Measurements from ENCODE around the gene BCAR1.

The BCAR1 gene

DNA sequence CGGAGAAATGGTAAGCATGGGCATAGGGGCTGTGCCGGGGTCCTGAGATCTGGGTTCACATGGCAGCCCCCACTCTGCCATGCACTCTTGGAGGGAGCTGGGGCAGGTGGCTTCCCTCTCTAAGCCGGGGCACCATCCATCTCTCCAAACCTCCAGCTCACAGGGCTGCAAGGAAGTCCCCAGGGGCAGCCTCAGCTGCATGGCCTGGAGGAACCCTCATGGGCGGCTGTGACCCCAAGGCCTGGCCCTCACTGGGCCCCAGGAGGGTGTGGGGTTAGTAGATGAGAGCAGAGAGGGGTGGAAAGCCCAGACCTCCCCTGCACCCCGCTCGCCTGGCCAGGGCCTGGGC is 47.0 kb downstream of the BCAR1 start:
- DNase-seq (ENCODE audit: low spot score) = no peak

DNA sequence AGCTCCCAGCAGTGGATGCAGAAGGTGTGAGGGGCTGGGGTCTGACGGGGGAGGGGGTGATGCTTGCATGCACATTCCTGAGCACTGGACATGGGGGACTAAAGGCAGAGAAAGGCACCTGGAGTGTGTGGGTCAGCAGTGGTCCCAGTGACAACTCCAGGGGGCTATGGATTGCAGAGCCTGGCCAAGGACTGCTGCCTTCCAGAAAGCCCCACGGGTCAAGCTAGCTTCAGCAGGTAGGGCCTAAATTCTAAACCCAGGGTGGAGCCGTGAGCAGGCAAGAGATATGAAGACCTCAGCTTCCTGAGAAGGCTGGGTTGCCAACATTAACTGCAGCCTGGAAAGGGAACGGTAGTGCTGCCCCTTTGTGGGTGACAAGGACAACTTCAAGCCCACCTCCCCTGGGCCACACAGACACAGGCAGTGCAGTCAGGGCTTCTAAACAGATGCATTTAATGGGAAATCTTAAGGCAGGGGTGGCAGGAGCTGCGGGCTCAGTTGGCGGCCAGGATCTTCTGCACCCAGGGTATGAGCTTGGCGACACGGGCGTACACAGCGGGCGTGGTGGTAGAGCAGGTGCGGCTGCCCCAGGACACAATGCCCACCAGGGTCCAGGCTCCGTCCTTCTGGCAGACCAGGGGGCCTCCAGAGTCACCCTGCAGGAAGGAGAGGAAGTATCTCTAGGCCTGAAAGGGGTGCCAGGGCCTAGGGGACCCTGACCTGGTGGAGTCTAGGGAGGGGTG is 47.6 kb downstream of the BCAR1 start:
- no peak for DNase-seq (ENCODE audit: low spot score)

DNA sequence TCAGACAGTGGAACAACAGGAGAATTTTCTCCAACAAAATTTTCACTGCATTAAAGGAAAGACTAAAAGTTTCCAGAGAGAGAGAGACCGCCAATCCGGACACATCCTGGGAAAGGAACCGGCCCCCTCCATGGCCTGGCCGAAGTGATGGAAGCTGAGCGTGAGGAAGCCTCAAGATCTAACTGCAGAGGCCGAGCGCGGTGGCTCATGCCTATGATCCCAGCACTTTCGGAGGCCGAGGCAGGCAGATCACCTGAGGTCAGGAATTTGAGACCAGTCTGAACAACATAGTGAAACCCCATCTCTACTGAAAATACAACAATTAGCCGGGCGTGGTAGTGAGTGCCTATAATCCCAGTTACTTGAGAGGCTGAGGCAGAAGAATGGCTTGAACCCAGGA is 48.3 kb downstream of the BCAR1 start:
- DNase-seq (ENCODE audit: low spot score) = no peak

DNA sequence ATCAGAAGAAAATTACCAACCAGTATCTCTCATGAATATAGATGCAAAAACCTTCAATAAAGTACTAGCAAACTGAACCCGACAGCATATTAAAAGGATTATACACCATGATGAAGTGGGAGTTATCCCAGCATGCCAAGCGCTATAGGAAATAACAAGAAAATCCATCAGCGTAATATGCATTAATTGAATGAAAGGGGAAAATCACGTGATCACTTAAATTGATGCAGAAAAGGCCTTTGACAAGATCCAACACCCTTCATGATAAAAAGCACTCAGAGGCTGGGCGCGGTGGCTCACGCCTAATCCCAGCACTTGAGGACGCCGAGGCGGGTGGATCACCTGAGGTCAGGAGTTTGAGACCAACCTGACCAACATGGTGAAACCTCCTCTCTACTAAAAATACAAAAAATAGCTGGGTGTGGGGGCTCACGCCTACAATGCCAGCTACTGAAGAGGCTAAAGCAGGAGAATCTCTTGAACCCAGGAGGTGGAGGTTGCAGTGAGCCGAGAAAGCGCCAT is 49.3 kb downstream of the BCAR1 start:
- no peak for DNase-seq (ENCODE audit: low spot score)

DNA sequence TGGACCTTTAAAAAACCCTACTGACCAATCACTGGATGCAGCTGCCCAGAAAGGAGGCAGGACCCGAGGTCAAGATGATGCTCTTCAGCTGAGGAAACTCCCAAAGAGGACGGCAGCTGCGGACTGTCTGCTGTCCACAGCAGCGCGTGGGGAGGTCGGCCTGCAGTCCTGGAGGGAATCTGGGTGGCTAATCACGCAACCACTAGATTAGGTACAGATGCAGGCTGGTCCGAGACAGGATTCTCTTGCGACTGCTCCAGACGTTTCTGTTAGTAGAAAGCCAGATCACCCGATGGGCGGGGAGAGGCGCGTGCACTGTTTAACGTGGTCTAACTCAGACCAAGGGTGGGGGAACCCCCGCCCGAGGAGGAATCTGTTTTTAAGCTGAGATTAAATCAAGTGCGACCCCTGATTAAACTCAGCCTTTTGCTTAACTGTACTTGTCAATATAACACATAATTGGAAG is 53.3 kb downstream of the BCAR1 start:
- DNase-seq (ENCODE audit: low spot score) = no peak

DNA sequence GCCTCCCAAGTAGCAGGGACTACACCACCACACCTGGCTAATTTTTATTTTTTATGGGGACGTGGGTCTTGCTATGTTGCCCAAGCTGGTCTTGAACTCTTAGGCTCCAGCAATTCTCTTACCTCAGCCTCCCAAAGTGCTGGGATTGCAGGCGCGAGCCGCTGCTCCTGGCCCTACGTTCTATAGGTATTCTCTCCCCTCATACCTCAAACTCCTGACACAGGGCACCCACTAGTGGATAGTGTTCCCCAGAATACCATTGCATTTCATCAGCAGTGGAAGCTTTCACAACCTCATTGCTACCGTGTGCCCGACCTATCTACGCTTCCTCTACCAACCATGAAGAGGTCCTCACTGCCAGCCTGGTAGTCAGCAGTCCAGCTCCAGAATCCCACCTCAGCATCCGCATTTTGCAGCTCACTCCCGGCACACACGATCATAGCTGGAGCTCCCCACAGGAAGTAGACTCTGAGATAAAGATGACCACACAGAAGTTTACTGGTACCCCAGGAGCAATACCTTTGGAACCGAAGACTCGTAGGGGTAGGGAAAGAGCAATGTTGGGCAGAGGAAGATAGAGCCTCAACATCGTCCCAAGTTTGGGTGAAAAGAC is 53.8 kb downstream of the BCAR1 start:
- no peak for DNase-seq (ENCODE audit: low spot score)

DNA sequence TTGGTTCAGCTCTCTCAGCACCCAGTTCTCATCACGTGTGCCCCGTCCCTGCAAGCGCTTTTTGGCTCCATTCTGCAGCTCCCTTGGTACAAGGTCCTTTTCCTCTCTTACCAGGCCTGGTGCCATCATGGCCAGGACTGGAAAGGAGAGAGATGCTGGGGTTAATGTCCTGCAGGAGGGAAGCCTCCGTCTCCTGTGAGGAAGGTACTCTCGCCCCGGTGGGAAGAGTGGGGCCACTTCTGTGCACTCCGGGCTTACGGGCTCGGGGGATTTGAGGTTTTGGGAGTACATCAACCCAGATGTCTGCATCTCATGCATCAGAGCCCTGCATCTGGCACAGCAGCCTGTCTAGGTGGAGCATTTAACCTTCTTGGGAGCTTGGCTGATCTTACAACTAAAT is 54.6 kb downstream of the BCAR1 start:
- DNase-seq (ENCODE audit: low spot score) = no peak

DNA sequence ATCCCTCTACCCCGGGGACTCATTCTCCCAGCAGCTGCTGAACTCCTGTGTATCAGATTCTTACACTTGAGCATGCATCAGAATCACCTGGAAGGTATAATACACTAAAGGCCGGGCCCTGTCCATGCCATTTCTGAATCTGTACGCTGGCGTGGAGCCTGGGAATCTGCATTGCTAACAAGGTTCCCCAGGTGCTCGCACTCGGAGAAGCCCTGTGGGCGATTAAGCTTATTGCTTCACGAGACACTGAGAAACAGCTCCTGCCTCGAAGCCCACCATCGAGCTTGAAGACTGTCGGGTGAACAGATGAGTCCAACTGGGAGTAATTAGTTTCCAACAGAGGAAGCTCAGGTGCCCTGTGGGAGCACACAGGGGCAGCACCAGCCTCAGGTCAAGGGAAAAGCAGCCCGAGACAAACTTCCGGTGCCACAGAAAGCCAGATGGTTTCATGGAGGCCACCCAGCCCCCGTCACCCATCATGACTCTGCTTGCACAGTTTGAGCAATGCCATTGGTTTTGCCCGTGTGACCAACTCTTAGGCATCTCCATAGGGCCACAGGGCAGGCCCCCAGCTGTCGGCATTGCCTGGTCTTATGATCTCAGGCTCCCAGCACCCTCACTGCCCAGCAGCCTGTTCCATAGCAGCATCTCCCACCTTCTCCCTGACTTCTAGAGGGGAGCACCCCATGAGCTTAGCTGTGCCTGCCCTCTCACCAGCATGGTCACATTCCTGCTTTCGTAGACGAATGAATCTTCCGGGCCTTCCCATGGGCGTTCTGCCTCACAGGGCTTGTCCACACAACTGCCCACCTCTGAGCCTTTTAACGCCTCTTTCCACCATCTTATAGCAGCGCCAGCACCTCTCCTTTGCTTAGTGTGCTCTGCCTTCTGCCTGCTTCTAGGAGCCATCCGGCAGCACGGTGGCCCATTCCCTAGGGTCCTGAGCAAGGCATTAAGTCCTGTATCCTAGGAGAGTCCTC is 55.3 kb downstream of the BCAR1 start:
- no peak for DNase-seq (ENCODE audit: low spot score)

DNA sequence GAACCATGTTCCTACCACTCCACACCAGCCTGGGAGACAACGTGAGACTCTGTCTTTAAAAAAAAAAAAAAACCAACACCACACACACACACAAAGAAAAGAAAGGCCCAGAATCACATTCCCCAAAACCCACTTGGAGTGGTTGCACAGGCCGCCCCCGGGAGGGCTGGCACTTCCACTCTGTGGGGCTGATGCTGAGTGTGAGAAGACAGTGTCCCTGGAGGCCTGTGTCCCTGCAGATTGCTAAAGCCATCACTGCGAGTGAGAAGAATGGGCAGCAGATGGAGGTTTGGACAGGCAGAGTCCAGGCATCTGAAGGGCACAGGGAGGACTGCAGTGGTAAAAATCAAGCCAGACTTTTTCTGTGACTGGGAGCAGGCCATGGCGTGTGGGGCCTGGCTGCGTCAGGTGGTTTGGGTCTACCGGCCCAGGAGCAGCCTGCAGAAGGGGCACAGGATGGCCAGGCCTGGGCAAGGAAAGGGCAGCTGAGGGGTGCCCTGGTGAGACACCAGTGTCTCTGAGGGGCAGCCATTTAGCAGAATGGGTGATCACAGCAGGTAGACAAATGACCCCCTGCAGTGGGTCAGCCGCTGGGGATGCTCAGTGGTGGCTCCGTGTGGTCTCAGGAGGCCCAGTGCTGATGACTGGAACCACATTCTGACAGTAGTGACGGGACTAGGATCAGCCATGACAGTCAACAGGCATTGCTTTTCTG is 57.5 kb downstream of the BCAR1 start:
- no peak for DNase-seq (ENCODE audit: low spot score)

DNA sequence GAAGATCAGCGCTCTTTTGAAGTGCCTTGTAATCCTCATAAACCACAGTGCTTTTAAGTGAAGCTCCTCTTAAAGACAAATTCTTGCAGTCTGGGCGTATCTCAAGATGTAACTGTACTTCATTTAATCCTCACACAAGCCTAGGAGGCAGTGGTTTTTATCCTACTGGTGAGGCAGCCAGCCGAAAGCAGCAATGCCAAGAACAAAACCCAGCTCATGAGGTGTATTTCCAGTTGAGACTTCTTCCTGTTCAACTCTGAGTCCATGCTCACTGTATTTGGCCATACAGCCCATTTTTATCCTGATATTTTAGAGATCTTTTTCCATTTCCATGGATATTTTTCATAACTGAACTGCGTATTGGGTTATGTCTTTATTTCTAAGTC is 58.2 kb downstream of the BCAR1 start:
- no peak for DNase-seq (ENCODE audit: low spot score)

DNA sequence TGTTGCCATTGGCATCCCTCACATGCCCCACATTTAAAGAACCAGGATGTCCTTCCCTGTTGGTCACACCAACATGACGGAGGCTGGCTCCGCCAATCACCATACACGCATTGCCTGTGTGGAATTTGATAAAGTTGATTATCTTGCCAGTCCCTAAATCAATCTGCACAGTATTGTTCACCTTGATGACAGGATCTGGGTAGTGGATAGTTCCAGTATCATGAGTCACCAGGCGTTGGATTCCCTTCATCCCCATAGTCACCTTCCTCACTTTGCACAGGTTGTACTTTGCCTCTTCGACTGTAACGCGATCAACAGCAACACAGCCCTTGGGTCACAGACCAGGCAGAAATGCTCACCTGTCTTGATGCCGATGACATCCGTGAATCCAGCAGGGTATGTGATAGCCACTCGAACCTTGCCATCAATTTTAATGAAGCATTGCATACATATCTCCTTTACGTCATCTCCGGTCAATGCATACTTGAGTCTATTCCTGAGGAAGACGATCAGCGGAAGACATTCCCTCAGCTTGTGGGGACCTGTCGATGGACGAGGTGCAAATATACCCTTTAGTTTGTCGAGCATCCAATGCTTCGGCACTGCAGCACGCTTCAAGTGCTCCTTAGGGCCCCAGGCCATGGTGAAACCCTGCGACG is 58.7 kb downstream of the BCAR1 start:
- no peak for DNase-seq (ENCODE audit: low spot score)

DNA sequence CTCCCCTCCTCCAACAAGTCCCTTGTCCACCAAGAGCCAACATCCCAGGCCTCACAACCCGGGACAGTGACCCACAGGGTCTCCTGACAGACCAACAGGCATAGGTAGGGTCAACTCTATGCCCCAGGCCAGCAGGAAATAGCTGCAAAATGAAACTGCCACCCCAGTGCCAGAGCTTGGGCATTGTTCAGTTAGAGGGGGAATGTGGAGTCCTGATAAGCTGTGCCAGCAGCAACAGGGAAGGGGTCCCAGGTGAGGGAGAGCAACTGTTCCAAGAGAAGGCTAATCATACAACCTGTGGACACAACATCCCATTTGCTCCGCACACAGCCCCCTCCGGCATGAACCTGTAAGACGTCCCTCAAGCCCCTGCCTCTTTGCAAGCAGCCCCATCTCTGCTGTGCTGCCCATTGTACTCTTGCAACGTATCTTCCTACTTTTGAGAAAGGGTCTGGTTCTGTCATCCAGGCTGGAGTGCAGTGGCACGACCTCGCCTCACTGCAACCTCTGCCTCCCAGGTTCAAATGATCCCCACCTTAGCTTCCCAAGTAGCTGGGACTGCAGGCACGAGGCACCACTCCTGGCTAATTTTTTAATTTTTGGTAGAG is 61.7 kb downstream of the BCAR1 start:
- no peak for DNase-seq (ENCODE audit: low spot score)

DNA sequence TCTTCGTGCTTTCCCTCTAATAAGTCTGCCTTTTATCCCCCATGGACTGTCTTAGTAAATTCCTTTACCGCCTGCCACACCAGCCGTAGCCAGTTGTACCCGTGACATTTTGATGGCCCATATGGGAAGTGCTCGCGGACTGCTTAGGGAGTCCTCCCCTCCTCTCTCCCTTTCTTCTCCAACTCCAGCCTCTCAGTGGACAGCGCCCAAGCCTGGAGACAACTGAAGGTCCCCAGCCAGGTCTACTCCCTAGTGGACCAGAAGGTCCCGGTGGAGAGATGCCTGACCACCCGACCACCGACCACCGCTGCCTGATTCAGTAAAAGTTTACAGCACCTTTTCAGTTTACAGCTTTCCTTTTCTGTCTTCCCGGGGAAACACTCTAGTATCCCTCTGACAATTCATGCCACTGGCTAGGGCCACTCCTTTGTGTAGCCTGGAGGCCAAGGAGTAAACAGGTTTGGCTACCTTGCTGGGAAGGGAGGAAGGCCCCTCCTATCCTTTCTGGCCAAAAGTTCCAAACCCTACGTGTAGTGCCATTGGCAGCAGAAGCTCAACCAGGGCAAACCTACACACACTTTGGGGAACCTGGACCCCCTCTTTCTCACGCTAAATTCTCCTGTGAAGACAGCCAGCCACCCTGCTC is 62.5 kb downstream of the BCAR1 start:
- DNase-seq (ENCODE audit: low spot score) = no peak

DNA sequence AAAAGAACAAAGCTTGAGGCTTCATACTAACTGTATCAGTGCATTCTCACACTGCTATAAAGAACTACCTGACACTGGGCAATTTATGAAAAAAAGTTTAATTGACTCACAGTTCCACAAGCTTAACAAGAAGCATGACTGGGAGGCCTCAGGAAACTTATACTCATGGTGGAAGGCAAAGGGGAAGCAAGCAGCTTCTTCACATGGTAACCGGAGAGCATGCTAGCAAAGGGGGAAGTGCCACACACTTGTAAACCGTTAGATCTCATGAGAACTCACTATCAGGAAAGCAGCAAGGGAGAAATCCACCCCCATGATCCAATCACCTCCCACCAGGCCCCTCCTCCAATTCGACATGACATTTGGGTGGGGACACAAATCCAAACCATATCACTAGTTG is 69.8 kb downstream of the BCAR1 start:
- no peak for DNase-seq (ENCODE audit: low spot score)

DNA sequence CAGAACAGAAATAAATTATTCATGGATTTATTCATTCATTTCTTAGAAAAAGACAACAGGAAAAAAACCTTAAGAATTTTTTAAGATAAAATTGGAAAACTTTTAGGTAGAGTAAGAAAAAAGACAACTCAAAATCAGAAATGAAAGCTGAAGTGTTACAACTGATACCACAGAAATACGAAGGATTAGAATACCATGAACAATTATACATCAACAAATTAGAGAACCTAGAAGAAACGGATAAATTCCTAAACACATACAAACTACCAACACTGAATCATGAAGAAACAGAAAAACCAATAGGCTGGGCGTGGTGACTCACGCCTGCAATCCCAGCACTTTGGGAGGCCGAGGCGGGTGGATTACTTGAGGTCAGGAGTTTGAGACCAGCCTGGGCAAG is 72.2 kb downstream of the BCAR1 start:
- no peak for DNase-seq (ENCODE audit: low spot score)
